ENCODE results near the gene AK4. TPM values are rescaled to one million over a fixed set of nuclear protein-coding genes. Genes with fewer than 3 reads are reported as not detected.

AK4 gene
- total RNA-seq, 2 experiments from 2014 or later = 108 to 112 TPM

DNA sequence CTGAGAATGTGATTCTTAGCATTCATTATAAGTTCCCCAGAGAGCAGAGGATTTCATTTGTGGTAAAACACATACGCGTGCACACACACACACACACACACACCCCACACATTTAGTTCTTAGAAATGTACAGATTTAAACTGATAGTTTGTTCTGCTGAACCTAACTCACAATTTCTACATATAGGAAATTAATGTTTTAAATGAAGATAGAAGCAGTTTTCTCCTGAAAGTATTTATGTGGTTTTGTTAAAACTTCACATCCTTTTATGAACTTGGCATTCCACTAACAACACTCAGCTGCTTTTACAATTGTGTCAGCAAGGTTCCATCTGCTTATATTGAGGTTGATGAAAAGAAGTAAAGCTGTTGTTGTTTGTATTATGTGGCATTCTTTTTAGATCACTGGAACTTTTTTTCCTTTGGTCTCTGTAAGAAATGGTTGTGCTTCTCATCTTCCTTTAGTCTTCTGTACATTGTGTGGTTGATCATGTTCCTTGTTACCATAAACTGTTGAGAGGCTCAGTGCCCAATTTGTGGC, 41.6 kb downstream of the AK4 start:
- CTCF ChIA-PET = interaction anchor here (1.1 kb wide), 1 partner anchor 115 kb away, joined by 3 read pairs; no protein-coding TSS in a partner anchor
- Mint-ChIP-seq H3K27me3 (ENCODE audit: low read depth) (no peaks in the 10 kb centered on the region), H3K36me3 (ENCODE audit: low read depth) (peaks cover 32% of the 10 kb centered on the region), H3K4me3 (no peak overlapping the region), H3K9me3 (ENCODE audit: insufficient read depth) (no peaks in the 10 kb centered on the region), H3K27ac (no peak overlapping the region), H3K4me1 (ENCODE audit: low read depth) (peaks cover 3% of the 10 kb centered on the region)
- no peak for DNase-seq
- ATAC-seq = no peak
- POLR2A ChIA-PET = no interaction called here

DNA sequence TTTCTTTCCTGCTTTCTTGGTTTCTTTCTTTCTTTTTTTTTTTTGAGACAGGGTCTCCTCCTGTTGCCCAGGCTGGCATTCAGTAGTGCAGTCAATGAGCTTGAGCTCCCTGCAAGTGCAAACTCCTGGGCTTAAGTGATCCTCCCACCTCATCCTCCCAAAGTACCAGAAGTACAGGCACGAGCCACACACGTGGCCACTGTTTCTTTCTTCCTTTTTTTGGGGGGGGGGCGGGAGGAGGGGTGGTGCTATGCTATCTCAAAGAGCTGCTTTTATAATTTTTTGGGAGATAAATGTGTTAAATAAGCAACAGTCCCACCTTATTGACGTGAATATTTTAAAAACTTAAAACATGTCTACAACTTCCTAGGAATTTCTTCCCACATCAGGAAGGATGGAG, 42.2 kb downstream of the AK4 start:
- DNase-seq (no peak), ATAC-seq (no peak)
- peaks cover 3% of the 10 kb centered on the region for H3K4me1 Mint-ChIP-seq (ENCODE audit: low read depth)
- ChIA-PET POLR2A (no interaction called here), CTCF (interaction anchor here (1.1 kb wide), 1 partner anchor 115 kb away, joined by 3 read pairs; no protein-coding TSS in a partner anchor)
- no peak overlapping the region for H3K27ac Mint-ChIP-seq
- no peak overlapping the region for H3K4me3 Mint-ChIP-seq
- H3K36me3 Mint-ChIP-seq (ENCODE audit: low read depth) = peaks cover 33% of the 10 kb centered on the region
- H3K9me3 Mint-ChIP-seq (ENCODE audit: insufficient read depth) = no peaks in the 10 kb centered on the region
- no peaks in the 10 kb centered on the region for H3K27me3 Mint-ChIP-seq (ENCODE audit: low read depth)

DNA sequence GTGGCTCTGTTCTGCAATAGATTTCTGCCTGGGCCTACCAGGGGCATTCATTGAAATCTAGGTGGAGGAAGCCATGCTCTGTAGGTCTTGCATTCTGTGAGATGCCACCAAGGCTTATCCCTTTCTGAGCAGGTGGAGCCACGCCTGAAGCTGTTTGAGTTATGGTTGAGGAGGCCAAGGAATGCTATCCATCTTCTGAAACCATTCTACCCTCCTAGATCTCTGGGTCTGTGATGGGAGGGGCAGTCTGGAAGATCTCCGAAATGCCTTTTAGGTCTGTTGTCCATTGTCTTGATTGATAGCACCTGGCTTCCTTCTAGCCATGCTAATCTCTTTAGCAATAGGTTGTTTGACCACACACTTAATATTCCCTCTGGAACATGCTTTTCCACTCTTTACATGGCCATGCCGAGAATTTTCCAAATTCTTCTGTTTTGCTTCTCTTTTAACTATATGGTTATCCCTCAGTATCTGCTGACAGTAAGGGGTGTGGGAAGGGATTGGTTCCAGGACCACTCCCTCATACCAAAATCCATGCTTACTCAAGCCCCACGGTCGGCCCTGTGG, 45.2 kb downstream of the AK4 start:
- Mint-ChIP-seq H3K9me3 (ENCODE audit: insufficient read depth) (no peaks in the 10 kb centered on the region), H3K36me3 (ENCODE audit: low read depth) (peaks cover 50% of the 10 kb centered on the region), H3K4me1 (ENCODE audit: low read depth) (peaks cover 16% of the 10 kb centered on the region), H3K27ac (no peak overlapping the region), H3K4me3 (no peak overlapping the region), H3K27me3 (ENCODE audit: low read depth) (no peaks in the 10 kb centered on the region)
- POLR2A ChIA-PET = no interaction called here
- DNase-seq (no peak), ATAC-seq (no peak)
- CTCF ChIA-PET = no interaction called here

DNA sequence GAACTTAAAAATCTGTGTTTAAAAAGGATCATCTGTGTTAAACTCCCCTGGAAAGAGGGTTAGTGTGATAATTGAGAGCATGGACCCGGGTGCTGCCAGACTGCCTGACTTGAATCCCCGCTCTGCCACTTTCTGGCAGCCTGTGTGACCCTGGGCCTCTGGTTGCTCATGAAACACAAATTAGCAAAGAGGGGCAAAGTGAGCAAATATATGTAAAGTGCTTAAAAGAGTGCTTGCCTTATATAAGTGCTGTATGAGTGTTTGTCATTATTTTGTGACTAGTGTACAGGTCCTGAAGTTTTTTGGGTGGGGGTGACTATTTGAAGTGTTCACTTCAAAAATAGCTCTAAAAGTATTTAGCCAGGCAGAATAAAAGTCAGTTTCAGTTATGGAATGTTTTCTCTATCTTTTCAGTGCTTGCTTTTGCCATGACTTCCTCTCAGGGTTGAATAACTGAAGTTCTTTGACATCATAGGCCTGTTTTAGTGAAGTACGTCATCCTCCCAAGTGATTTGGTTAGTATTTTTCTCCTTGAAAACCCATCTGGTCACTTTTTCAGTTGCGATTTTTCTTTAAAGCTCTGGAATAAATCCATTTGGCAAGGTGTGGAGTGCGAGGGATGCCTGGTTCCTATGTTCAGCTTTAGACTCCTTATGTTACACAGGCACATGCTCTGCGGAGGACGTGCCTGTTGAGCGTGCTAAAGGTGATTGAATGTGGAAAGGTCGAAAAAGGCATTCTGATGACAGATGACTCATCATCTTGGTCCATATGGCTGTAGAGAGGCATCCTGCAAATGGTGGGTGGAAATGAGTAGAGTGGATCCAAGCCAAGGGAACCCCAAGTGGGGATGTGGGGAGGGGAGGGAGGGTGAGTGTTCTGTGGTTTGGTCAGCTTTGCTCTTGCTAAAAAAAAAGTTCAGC, 47.8 kb downstream of the AK4 start:
- DNase-seq = no peak
- Mint-ChIP-seq H3K36me3 (ENCODE audit: low read depth) (peaks cover 54% of the 10 kb centered on the region), H3K9me3 (ENCODE audit: insufficient read depth) (no peaks in the 10 kb centered on the region), H3K4me1 (ENCODE audit: low read depth) (peaks cover 13% of the 10 kb centered on the region), H3K27ac (no peak overlapping the region), H3K4me3 (no peak overlapping the region), H3K27me3 (ENCODE audit: low read depth) (no peaks in the 10 kb centered on the region)
- CTCF ChIA-PET = interaction anchor here (1.3 kb wide), 1 partner anchor 492 kb away, joined by 3 read pairs; no protein-coding TSS in a partner anchor
- POLR2A ChIA-PET = no interaction called here
- no peak for ATAC-seq

DNA sequence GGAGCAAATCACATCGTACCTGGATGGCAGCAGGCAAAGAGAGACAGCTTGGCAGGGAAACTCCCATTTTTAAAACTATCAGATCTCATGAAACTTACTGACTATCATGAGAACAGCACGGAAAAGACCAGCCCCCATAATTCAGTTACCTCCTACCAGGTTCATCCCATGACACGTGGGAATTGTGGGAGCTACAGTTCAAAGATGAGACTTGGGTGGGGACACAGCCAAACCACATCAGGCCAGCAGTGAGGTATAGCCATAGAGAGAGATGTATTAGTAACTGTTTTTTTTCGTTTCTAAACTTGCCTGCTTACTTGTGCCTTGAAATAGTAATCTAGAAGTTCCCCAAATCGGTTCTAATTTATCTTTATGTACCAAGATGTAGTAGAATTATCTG, 48.9 kb downstream of the AK4 start:
- Mint-ChIP-seq H3K9me3 (ENCODE audit: insufficient read depth) (no peaks in the 10 kb centered on the region), H3K36me3 (ENCODE audit: low read depth) (peaks cover 48% of the 10 kb centered on the region), H3K4me1 (ENCODE audit: low read depth) (peaks cover 13% of the 10 kb centered on the region), H3K27ac (no peak overlapping the region), H3K4me3 (no peak overlapping the region), H3K27me3 (ENCODE audit: low read depth) (no peaks in the 10 kb centered on the region)
- CTCF ChIA-PET = no interaction called here
- DNase-seq (no peak), ATAC-seq (no peak)
- POLR2A ChIA-PET = no interaction called here

DNA sequence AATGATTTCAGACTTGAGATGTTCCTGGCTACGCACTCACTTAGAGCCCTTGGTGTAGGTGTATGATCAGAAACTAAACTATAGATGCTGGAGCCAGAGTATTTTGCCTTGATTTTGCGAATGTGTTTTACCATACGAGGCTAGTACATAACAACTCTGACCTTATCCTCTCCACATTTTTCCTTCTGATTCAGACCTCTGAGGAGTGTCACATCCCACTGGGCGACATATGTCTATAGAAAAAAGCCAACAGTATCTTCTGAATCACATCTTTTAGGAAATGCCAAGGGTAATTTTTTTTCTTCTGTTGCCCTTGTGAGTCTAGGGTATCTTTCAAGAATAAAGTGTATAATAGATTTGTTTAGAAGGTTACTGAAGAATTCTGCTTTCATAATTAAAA, 49.6 kb downstream of the AK4 start:
- CTCF ChIA-PET = interaction anchor here (1.0 to 2.3 kb wide), 2 partner anchors 11 to 18 kb away, joined by 3 to 13 read pairs; no protein-coding TSS in a partner anchor
- no peak overlapping the region for H3K4me3 Mint-ChIP-seq
- H3K27ac Mint-ChIP-seq = no peak overlapping the region
- H3K36me3 Mint-ChIP-seq (ENCODE audit: low read depth) = peaks cover 42% of the 10 kb centered on the region
- peaks cover 13% of the 10 kb centered on the region for H3K4me1 Mint-ChIP-seq (ENCODE audit: low read depth)
- no peak for ATAC-seq
- no peak for DNase-seq
- POLR2A ChIA-PET = no interaction called here
- H3K9me3 Mint-ChIP-seq (ENCODE audit: insufficient read depth) = no peaks in the 10 kb centered on the region
- no peaks in the 10 kb centered on the region for H3K27me3 Mint-ChIP-seq (ENCODE audit: low read depth)

DNA sequence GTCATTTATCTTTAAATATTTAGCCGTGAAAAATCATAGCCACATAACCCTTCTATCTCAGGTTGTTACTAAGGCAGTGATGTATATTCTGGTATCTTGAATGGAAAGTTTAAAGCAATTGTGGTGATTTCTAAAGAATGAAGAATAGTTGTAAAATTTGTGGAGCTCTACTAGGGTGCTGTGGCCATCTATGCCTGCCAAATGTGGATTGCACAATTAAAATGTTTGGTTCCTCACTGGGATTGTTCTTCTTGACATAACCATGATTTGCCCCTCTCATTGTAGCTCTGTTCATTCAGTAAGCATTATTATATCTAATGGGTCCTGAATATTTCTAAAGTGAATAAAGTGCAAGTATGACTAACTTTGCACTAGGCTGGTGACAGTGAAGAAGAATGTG, 50.1 kb downstream of the AK4 start:
- peaks cover 13% of the 10 kb centered on the region for H3K4me1 Mint-ChIP-seq (ENCODE audit: low read depth)
- no peaks in the 10 kb centered on the region for H3K9me3 Mint-ChIP-seq (ENCODE audit: insufficient read depth)
- CTCF ChIA-PET = interaction anchor here (1.0 to 2.3 kb wide), 2 partner anchors 10 to 18 kb away, joined by 3 to 13 read pairs; no protein-coding TSS in a partner anchor
- H3K27ac Mint-ChIP-seq = no peak overlapping the region
- ATAC-seq (no peak), DNase-seq (no peak)
- H3K4me3 Mint-ChIP-seq = no peak overlapping the region
- H3K36me3 Mint-ChIP-seq (ENCODE audit: low read depth) = peaks cover 42% of the 10 kb centered on the region
- POLR2A ChIA-PET = no interaction called here
- H3K27me3 Mint-ChIP-seq (ENCODE audit: low read depth) = no peaks in the 10 kb centered on the region

DNA sequence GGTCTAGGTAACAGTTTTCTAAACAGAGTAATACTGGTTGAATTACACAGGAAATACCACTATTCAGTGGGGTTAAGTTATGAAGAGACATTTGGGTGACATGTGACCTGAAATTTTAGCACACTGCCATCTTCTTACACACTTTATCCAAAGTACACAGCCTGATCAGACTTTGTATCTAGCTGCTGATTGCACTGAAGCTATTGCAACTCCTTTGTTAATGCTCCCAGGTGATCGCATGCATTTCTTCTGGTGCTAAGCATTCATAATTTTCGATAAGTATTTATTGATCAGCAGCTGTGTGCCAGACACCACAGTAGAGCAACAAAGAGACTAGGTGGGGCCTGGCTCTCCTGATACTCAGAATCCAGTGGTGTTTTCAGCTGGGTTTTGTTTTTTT, 52.4 kb downstream of the AK4 start:
- H3K9me3 Mint-ChIP-seq (ENCODE audit: insufficient read depth) = no peaks in the 10 kb centered on the region
- ATAC-seq = no peak
- H3K27me3 Mint-ChIP-seq (ENCODE audit: low read depth) = no peaks in the 10 kb centered on the region
- H3K27ac Mint-ChIP-seq = no peak overlapping the region
- ChIA-PET CTCF (interaction anchor here (1.0 to 2.3 kb wide), 2 partner anchors 9 to 15 kb away, joined by 3 to 8 read pairs; no protein-coding TSS in a partner anchor), POLR2A (no interaction called here)
- no peak overlapping the region for H3K4me3 Mint-ChIP-seq
- no peak for DNase-seq
- H3K4me1 Mint-ChIP-seq (ENCODE audit: low read depth) = peaks cover 12% of the 10 kb centered on the region
- H3K36me3 Mint-ChIP-seq (ENCODE audit: low read depth) = peaks cover 27% of the 10 kb centered on the region

DNA sequence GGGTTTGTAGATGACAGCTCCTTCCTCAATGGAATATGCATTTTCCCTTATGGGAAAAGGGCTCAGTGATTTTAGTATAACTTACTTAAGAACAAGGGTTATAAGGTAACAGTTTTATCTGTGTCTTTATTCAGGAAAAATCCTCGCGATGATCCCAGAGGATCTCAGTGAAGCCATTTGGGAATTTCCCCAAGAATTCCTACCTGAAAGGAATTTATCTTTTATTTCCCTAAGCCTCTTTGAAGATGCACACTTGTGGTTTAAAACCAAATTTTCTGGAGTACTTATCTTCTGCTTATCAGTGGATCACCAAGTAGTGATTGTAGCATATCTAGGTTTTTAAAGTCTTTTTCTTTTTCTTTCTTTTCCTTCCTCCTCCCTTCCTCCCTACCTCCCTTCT, 58.8 kb downstream of the AK4 start:
- H3K36me3 Mint-ChIP-seq (ENCODE audit: low read depth) = peaks cover 18% of the 10 kb centered on the region
- peak overlapping the region; percentile 15 for H3K27ac Mint-ChIP-seq
- no peak overlapping the region for H3K4me3 Mint-ChIP-seq
- H3K27me3 Mint-ChIP-seq (ENCODE audit: low read depth) = no peaks in the 10 kb centered on the region
- POLR2A ChIA-PET = no interaction called here
- no peak for ATAC-seq
- DNase-seq = no peak
- CTCF ChIA-PET = interaction anchor here (0.7 to 4.0 kb wide), 8 partner anchors 8 to 481 kb away, joined by 3 to 47 read pairs (median 4); no protein-coding TSS in a partner anchor
- H3K9me3 Mint-ChIP-seq (ENCODE audit: insufficient read depth) = no peaks in the 10 kb centered on the region
- peaks cover 28% of the 10 kb centered on the region for H3K4me1 Mint-ChIP-seq (ENCODE audit: low read depth)

DNA sequence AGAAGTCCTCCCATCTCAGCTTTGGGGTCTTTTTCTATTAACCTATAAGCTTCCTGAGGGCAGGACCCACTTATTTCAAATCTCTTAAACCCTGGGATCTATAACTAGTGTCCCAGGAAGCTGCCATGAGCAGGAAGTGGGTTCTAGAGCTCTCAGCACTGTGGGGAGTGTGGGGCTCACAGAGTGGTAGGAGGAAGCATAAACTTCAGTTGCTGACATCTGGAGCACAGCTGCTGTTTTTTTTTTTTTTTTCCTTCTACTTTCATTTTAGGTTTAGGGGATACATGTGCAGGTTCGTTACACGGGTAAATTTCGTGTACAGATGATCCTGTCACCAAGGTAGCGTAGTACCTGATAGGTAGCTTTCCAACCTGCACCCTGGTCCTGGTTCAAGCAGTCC, 59.3 kb downstream of the AK4 start:
- DNase-seq (no peak), ATAC-seq (peak; percentile 55)
- no peaks in the 10 kb centered on the region for H3K27me3 Mint-ChIP-seq (ENCODE audit: low read depth)
- no peak overlapping the region for H3K4me3 Mint-ChIP-seq
- peaks cover 28% of the 10 kb centered on the region for H3K4me1 Mint-ChIP-seq (ENCODE audit: low read depth)
- ChIA-PET CTCF (interaction anchor here (0.7 to 4.0 kb wide), 9 partner anchors 8 to 480 kb away, joined by 3 to 47 read pairs (median 4); no protein-coding TSS in a partner anchor), POLR2A (no interaction called here)
- H3K36me3 Mint-ChIP-seq (ENCODE audit: low read depth) = peaks cover 18% of the 10 kb centered on the region
- peak overlapping the region; percentile 15 for H3K27ac Mint-ChIP-seq
- H3K9me3 Mint-ChIP-seq (ENCODE audit: insufficient read depth) = no peaks in the 10 kb centered on the region

DNA sequence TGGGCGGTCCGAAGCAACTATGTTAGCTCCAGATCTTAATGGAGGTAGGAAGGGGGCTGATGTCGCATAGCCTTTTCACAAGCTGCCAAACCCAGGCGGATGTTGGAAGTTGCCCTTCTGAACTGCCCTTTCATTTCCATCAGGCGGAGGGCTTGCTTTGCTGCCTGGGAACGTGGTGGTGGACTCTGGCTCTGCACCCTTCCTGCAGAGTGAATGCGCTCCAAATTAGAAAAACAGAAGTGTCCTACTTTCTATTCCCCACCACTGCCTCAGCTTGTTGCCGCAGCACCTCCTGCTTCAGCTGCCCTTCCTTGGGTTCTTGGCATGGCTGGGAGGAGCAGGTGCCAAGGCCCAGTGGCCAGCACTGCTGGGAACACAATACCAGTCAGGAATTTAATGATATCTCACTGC, 60.6 kb downstream of the AK4 start:
- ChIA-PET POLR2A (interaction anchor here (0.7 kb wide), 1 partner anchor 999 kb away, joined by 3 read pairs; no protein-coding TSS in a partner anchor), CTCF (interaction anchor here (0.7 to 4.0 kb wide), 25 partner anchors 8 to 482 kb away, joined by 3 to 47 read pairs (median 4); no protein-coding TSS in a partner anchor)
- no peak overlapping the region for H3K27ac Mint-ChIP-seq
- no peaks in the 10 kb centered on the region for H3K9me3 Mint-ChIP-seq (ENCODE audit: insufficient read depth)
- no peak for DNase-seq
- ATAC-seq = no peak
- H3K4me3 Mint-ChIP-seq = no peak overlapping the region
- H3K4me1 Mint-ChIP-seq (ENCODE audit: low read depth) = peaks cover 28% of the 10 kb centered on the region
- peaks cover 18% of the 10 kb centered on the region for H3K36me3 Mint-ChIP-seq (ENCODE audit: low read depth)
- no peaks in the 10 kb centered on the region for H3K27me3 Mint-ChIP-seq (ENCODE audit: low read depth)

Measured in activated CD8-positive, alpha-beta T cell treated with anti-CD3 and anti-CD28 coated beads, Interleukin-2, amount 10 ng/mL, durations not matched to agents 7 days and 5 days (primary cell).